Fibroblast of the aortic adventitia (primary cell): Measurements from ENCODE around the gene LDLRAD3. TPM values are rescaled to one million over a fixed set of nuclear protein-coding genes. Genes with fewer than 3 reads are reported as not detected.
A peak's percentile ranks its signal among the peaks of the same experiment; 100 is the strongest.

Experiments used
- DNase-seq: peaks from one replicate; pipeline ENCODE4 v3.0.0-alpha.2; 2010; ENCODE audit warnings: low read depth
- H3K4me3 ChIP-seq: 2 replicates; pipeline ENCODE4 v1.5.1; 2011; ENCODE audit warnings: low read depth, mild to moderate bottlenecking, control low read depth, low read length, moderate library complexity
- CTCF ChIP-seq: IDR thresholded peaks from 2 replicates; pipeline ENCODE4 v1.5.1; 2011; ENCODE audit warnings: mild to moderate bottlenecking, low read length, control low read depth, inconsistent platforms; ENCODE audit not compliant: insufficient read depth
- total RNA-seq: library from RNA; depleted of rRNA; stranded (reverse); fragments of >200 nt; gene quantifications from 2 replicates; pipeline ENCODE4 v1.2.3, GENCODE V29; 2012; ENCODE audit warnings: low replicate concordance

Gene LDLRAD3
- total RNA-seq, 1 donor, result 10.8 TPM

- no peak for DNase-seq
- TF ChIP-seq CTCF, result no peak
- H3K4me3 ChIP-seq, result no peak overlapping the region
These were observed 209.7 kb downstream of the LDLRAD3 start for GRCh38 chr11:36153551-36153950.

- DNase-seq, result no peak
- no peak for TF ChIP-seq CTCF
- H3K4me3 ChIP-seq, result no peak overlapping the region
These were observed 211.3 kb downstream of the LDLRAD3 start for GRCh38 chr11:36155124-36155561.

- peak; percentile 20 for TF ChIP-seq CTCF
- H3K4me3 ChIP-seq, result no peak overlapping the region
- DNase-seq, result peak; percentile 58
These were observed 211.9 kb downstream of the LDLRAD3 start for GRCh38 chr11:36155770-36156160.

- DNase-seq, result peak; percentile 39
- TF ChIP-seq CTCF, result no peak
- no peak overlapping the region for H3K4me3 ChIP-seq
These were observed 212.4 kb downstream of the LDLRAD3 start for GRCh38 chr11:36156161-36156816.

GRCh38 chr11:36156817-36157519 is 213.1 kb downstream of the LDLRAD3 start:
- TF ChIP-seq CTCF, result peak; percentile 10
- H3K4me3 ChIP-seq, result no peak overlapping the region
- peak; percentile 62 for DNase-seq

- no peak for DNase-seq
- no peak for TF ChIP-seq CTCF
- no peak overlapping the region for H3K4me3 ChIP-seq
These were observed 216.2 kb downstream of the LDLRAD3 start for GRCh38 chr11:36160091-36160490.

- no peak overlapping the region for H3K4me3 ChIP-seq
- no peak for DNase-seq
- no peak for TF ChIP-seq CTCF
These were observed 217.7 kb downstream of the LDLRAD3 start for GRCh38 chr11:36161572-36161971.
